ENCODE results near the gene JCAD. TPM values are rescaled to one million over a fixed set of nuclear protein-coding genes. Genes with fewer than 3 reads are reported as not detected.
A peak's percentile ranks its signal among the peaks of the same experiment; 100 is the strongest.

JCAD gene
- total and polyA plus RNA-seq, 9 donors, result 21.0 to 44.6 (median 33.4) TPM

DNA sequence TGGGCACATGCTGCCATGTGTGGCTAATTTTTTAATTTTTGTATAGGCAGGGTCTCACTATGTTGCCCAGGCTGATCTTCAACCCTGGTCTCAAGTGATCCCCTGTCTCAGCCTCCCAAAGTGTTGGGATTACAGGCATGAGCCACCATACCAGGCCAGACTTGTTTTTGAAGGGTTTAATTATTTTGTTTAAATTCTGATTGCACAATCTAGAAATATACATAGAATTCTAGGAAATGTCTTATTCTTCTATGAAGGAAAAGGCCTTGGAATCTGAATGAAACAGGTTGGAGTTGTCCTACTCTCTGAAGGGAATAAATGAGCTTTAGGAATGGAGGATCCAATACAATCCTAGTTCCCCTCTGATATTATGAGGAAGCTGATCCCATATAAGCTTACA is 15.5 kb upstream of the JCAD start:
- no peak for DNase-seq
- H3K36me3 ChIP-seq (ENCODE audit: control insufficient read depth, insufficient read depth, low read length), result no peaks in the 10 kb centered on the region
- H3K4me1 ChIP-seq (ENCODE audit: control insufficient read depth, insufficient read depth, low read length), result no peaks in the 10 kb centered on the region
- no peaks in the 10 kb centered on the region for H3K27me3 ChIP-seq (ENCODE audit: control insufficient read depth, insufficient read depth, low read length)
- no peak overlapping the region for H3K27ac ChIP-seq (ENCODE audit: low read length)
- H3K9me3 ChIP-seq (replicated peaks; ENCODE audit: control insufficient read depth, low read depth, low read length), result no peaks in the 10 kb centered on the region
- H3K4me3 ChIP-seq (ENCODE audit: low read length), result no peak overlapping the region

DNA sequence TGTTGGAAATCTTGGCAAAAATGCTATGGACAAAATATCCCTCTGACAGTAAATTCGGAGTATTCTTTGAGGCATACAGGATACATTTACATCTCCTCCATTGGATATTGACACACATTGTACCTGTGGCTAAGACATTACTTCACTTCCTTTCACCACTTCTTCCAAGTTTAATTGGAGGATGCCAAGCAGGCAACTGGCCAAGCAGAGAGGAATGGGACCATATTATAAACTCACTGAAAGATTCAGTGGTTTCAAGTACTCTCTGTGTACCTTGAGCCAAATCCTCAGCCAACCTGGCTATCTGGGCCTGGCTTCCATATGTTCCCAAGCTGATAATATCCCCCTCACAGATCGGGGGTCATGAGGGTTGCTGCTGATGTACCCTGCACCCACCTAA is 14.7 kb upstream of the JCAD start:
- no peaks in the 10 kb centered on the region for H3K36me3 ChIP-seq (ENCODE audit: control insufficient read depth, insufficient read depth, low read length)
- H3K27ac ChIP-seq (ENCODE audit: low read length), result no peak overlapping the region

DNA sequence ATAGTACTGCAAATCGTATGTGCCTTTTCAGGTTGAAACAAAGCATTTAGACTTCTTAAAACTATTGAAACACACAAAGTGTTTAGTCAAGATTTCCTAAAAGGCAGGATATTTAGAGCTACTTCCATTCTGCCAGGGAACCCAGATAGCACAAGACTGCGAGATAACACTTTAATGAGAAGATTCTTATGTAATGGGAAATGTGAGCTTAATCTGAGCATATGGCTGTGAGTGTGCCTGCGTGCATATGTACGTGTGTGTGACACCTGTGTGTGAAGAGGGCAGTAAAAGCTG is 14.3 kb upstream of the JCAD start:
- 73% methylated on average over 3 of the region's 4 CpGs for WGBS (ENCODE audit: insufficient coverage)
- Histone ChIP-seq H3K27me3 (ENCODE audit: control insufficient read depth, insufficient read depth, low read length) (no peaks in the 10 kb centered on the region), H3K4me1 (ENCODE audit: control insufficient read depth, insufficient read depth, low read length) (no peaks in the 10 kb centered on the region), H3K9me3 (replicated peaks; ENCODE audit: control insufficient read depth, low read depth, low read length) (no peaks in the 10 kb centered on the region), H3K4me3 (ENCODE audit: low read length) (no peak overlapping the region), H3K27ac (ENCODE audit: low read length) (no peak overlapping the region), H3K36me3 (ENCODE audit: control insufficient read depth, insufficient read depth, low read length) (no peaks in the 10 kb centered on the region)
- no peak for DNase-seq

More for the DNA sequence above, 14.7 kb upstream of the JCAD start:
- 53% methylated on average over 2 of the region's 2 CpGs for WGBS (ENCODE audit: insufficient coverage)
- Histone ChIP-seq H3K4me3 (ENCODE audit: low read length) (no peak overlapping the region), H3K9me3 (replicated peaks; ENCODE audit: control insufficient read depth, low read depth, low read length) (no peaks in the 10 kb centered on the region), H3K4me1 (ENCODE audit: control insufficient read depth, insufficient read depth, low read length) (no peaks in the 10 kb centered on the region), H3K27me3 (ENCODE audit: control insufficient read depth, insufficient read depth, low read length) (no peaks in the 10 kb centered on the region)
- no peak for DNase-seq

DNA sequence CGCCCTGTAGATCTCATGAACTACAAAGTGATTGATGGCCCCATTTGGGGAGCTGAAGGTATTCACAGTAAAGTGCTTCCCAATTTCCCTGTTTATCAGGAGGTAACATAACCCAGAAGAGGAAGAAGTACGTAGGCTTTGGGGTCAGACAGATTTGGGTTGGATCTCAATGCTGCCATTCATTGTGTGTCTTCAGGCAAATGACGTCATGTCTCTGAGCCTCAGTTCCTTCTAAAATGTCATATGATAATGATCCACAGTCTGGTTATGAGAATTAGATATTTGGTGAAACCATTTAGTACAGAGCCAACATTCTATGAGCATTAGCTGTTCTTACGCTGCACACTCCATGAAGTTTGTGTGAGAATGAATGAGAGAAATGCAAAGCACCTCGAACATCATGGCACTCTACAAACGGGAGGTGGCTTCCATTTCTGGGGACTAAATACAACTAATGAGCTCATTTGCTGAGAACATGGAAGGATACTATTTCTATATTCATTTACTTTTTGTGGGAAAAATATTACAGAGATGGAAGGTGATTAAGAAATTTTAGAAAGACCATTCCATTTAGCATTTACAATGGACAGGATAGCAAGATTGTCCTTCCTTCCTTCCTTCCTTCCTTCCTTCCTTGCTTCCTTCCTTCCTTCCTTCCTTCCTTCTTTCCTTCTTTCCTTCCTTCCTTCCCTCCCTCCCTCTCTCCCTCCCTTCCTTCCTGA is 13.8 kb upstream of the JCAD start:
- Histone ChIP-seq H3K27me3 (ENCODE audit: control insufficient read depth, insufficient read depth, low read length) (no peaks in the 10 kb centered on the region), H3K4me1 (ENCODE audit: control insufficient read depth, insufficient read depth, low read length) (no peaks in the 10 kb centered on the region), H3K4me3 (ENCODE audit: low read length) (no peak overlapping the region), H3K27ac (ENCODE audit: low read length) (no peak overlapping the region), H3K9me3 (replicated peaks; ENCODE audit: control insufficient read depth, low read depth, low read length) (no peaks in the 10 kb centered on the region), H3K36me3 (ENCODE audit: control insufficient read depth, insufficient read depth, low read length) (no peaks in the 10 kb centered on the region)
- DNase-seq, result no peak
- WGBS (ENCODE audit: insufficient coverage), result no CpG with 5 or more reads among the region's 6 CpGs

DNA sequence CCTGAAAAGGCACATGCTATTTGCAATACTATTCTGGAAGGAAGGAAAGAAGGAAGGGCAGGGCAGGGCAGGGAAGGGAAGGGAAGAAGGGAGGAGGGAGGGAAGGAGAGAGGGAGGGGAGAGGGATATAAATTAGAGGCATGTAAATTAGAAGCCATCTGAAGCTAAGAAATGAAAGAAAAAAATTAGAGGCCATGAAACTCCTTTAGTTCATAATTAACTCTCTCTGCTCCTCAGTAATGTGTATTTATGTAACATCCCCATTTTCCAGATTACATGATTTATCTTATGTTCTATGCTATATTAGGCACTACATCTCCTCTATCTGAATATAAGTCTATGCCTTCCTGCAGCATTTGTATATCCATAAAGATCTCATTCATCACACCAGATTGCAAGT is 12.7 kb upstream of the JCAD start:
- no peak for DNase-seq
- H3K27me3 ChIP-seq (ENCODE audit: control insufficient read depth, insufficient read depth, low read length), result no peaks in the 10 kb centered on the region

DNA sequence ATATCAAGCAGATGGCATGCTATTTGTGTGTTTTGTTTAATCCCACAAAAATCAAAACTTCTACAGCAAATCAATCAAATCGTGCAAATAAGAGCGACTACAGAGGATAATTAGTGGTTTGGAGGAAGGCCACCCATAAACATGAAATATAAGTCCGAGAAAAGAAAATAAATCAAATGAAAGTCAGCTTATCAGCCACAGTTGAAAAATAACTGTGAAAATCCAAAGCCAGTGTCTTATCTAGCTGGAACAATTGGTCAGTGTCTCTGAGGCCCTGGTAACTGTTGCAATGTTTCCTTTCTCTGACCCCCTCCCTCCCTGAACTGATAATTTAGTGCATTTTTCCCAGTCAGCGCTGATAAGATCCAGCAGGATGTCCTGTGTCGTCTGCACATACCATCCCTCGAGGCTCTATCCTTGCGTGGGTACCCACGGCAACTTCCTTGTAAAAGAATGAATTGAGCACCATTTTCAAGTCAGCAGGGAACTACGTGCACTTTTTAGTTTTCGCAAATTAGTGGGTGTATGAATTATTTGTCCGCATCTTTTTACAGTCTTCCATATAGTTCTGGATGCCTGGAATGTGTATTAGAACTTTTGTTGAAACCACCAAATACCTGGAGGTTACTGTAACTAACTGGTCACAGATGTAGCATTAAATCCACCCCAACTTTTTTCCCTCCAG is 10.8 kb upstream of the JCAD start:
- Histone ChIP-seq H3K4me3 (ENCODE audit: low read length) (no peak overlapping the region), H3K36me3 (ENCODE audit: control insufficient read depth, insufficient read depth, low read length) (no peaks in the 10 kb centered on the region), H3K4me1 (ENCODE audit: control insufficient read depth, insufficient read depth, low read length) (no peaks in the 10 kb centered on the region), H3K27ac (ENCODE audit: low read length) (no peak overlapping the region), H3K9me3 (replicated peaks; ENCODE audit: control insufficient read depth, low read depth, low read length) (no peaks in the 10 kb centered on the region), H3K27me3 (ENCODE audit: control insufficient read depth, insufficient read depth, low read length) (no peaks in the 10 kb centered on the region)
- WGBS (ENCODE audit: insufficient coverage), result 39% methylated on average over 5 of the region's 11 CpGs
- no peak for DNase-seq

More for the DNA sequence above, 12.7 kb upstream of the JCAD start:
- H3K9me3 ChIP-seq (replicated peaks; ENCODE audit: control insufficient read depth, low read depth, low read length), result no peaks in the 10 kb centered on the region
- no peak overlapping the region for H3K4me3 ChIP-seq (ENCODE audit: low read length)
- H3K27ac ChIP-seq (ENCODE audit: low read length), result no peak overlapping the region
- H3K36me3 ChIP-seq (ENCODE audit: control insufficient read depth, insufficient read depth, low read length), result no peaks in the 10 kb centered on the region
- H3K4me1 ChIP-seq (ENCODE audit: control insufficient read depth, insufficient read depth, low read length), result no peaks in the 10 kb centered on the region

DNA sequence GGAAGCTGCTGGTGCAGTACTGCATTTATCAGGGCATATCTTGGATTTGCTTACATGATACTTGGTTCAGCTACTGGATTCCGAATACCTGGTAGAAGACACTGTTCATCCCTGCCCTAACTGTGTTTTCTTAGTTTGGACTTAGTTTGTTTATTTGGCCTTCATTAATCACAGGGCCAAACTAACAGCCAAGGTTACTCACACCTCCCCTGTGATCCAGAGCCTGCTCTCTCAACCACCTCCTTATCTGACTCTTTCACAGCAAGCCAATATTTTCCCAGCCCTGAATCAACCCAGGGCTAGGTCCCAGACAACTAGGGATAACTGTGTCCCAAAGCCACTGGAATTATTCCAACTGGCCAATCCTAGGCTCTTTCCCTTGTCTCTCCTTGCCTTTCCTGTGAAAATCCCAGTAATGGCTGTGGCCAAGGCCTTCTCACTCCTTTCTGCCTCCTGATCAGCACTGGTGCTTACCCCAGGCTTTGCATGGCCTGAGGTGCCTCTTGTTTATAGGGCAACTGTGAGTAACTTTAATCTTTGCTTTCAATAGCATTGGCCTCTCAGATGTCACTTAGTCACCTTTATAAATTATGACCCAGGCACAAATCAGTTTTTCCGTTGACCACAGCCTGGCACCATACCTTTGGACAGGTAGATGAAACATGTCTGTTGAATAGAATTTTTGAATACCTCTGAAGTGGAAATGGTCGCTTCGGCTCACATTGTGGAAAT is 9.3 kb upstream of the JCAD start:
- no peak overlapping the region for H3K27ac ChIP-seq (ENCODE audit: low read length)
- no peaks in the 10 kb centered on the region for H3K36me3 ChIP-seq (ENCODE audit: control insufficient read depth, insufficient read depth, low read length)
- peaks cover 2% of the 10 kb centered on the region for H3K27me3 ChIP-seq (ENCODE audit: control insufficient read depth, insufficient read depth, low read length)
- WGBS (ENCODE audit: insufficient coverage), result 88% methylated on average over 2 of the region's 4 CpGs
- H3K9me3 ChIP-seq (replicated peaks; ENCODE audit: control insufficient read depth, low read depth, low read length), result no peaks in the 10 kb centered on the region
- no peak overlapping the region for H3K4me3 ChIP-seq (ENCODE audit: low read length)
- no peaks in the 10 kb centered on the region for H3K4me1 ChIP-seq (ENCODE audit: control insufficient read depth, insufficient read depth, low read length)
- no peak for DNase-seq

DNA sequence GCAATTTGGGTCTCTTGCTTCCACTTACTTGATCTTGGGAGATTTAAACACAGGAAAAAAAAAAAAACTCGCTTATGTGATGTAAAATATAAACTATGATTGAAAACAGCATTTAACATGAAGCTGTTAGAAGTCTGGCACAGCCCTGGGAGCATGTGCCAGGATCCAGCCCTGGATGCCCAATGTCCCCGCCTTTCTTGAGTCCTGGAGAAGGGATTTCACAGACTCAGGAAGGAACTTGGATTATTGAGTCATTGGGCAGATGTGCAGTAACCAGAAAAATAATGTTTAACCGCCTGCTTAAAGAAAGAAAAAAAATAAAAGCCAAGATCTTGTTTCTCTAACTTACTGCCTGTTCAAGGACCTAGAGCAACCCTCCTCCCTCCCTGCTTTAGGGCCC is 3.7 kb upstream of the JCAD start:
- Histone ChIP-seq H3K4me3 (ENCODE audit: low read length) (no peak overlapping the region), H3K27ac (ENCODE audit: low read length) (no peak overlapping the region), H3K27me3 (ENCODE audit: control insufficient read depth, insufficient read depth, low read length) (peaks cover 12% of the 10 kb centered on the region), H3K4me1 (ENCODE audit: control insufficient read depth, insufficient read depth, low read length) (peaks cover 7% of the 10 kb centered on the region), H3K36me3 (ENCODE audit: control insufficient read depth, insufficient read depth, low read length) (no peaks in the 10 kb centered on the region), H3K9me3 (replicated peaks; ENCODE audit: control insufficient read depth, low read depth, low read length) (no peaks in the 10 kb centered on the region)
- 43% methylated on average over 1 of the region's 3 CpGs for WGBS (ENCODE audit: insufficient coverage)
- peak; percentile 90 for DNase-seq

DNA sequence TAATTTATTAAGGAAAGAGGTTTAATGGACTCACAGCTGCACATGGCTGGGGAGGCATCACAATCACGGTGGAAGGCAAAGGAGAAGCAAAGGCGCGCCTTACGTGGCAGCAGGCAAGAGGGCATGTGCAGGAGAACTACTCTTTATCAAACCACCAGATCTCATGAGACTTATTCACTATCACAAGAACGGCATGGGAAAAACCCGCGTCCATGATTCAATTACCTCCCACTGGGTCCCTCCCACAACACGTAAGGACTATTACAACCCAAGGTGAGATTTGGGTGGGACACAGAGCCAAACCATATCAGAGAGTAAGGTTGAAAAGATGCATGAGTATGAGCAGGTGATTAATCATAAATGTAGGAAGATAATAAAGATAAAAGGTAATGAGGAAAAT is 3.2 kb upstream of the JCAD start:
- H3K4me1 ChIP-seq (ENCODE audit: control insufficient read depth, insufficient read depth, low read length), result peaks cover 7% of the 10 kb centered on the region

DNA sequence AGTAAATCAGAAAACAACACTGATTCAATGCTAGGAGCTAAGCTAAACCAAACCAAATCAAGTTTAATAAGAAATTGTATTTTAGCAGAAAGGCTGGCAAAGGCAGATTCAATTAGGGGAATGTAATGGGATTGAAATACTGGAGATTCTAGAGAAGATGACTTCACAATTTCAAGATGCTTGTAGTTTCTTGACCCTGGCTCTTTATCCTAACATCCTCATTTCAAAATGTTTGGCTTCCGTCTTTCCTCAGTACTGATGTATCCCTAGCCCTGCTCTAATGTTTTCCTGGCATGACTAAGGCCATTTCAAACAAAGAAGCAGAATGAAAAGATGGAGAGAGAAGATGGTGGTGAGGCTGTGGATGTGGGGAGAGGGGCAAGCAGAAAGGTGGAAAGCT is 2.7 kb upstream of the JCAD start:
- H3K36me3 ChIP-seq (ENCODE audit: control insufficient read depth, insufficient read depth, low read length), result no peaks in the 10 kb centered on the region
- no peak for DNase-seq
- H3K4me1 ChIP-seq (ENCODE audit: control insufficient read depth, insufficient read depth, low read length), result peaks cover 10% of the 10 kb centered on the region
- peaks cover 18% of the 10 kb centered on the region for H3K27me3 ChIP-seq (ENCODE audit: control insufficient read depth, insufficient read depth, low read length)
- H3K4me3 ChIP-seq (ENCODE audit: low read length), result no peak overlapping the region
- WGBS (ENCODE audit: insufficient coverage), result no CpG with 5 or more reads among the region's 1 CpG
- no peak overlapping the region for H3K27ac ChIP-seq (ENCODE audit: low read length)
- H3K9me3 ChIP-seq (replicated peaks; ENCODE audit: control insufficient read depth, low read depth, low read length), result no peaks in the 10 kb centered on the region

More for the DNA sequence above, 3.2 kb upstream of the JCAD start:
- no peaks in the 10 kb centered on the region for H3K9me3 ChIP-seq (replicated peaks; ENCODE audit: control insufficient read depth, low read depth, low read length)
- peaks cover 15% of the 10 kb centered on the region for H3K27me3 ChIP-seq (ENCODE audit: control insufficient read depth, insufficient read depth, low read length)
- no peak for DNase-seq
- no peaks in the 10 kb centered on the region for H3K36me3 ChIP-seq (ENCODE audit: control insufficient read depth, insufficient read depth, low read length)
- no peak overlapping the region for H3K27ac ChIP-seq (ENCODE audit: low read length)
- no CpG with 5 or more reads among the region's 8 CpGs for WGBS (ENCODE audit: insufficient coverage)
- no peak overlapping the region for H3K4me3 ChIP-seq (ENCODE audit: low read length)

Measured in muscle of leg (tissue), 11 donors.